HG03097 (cell line): Measurements from ENCODE around the gene KLK14.

ENCODE experiments used
- ATAC-seq: cut with Tn5 transposase; IDR thresholded peaks from one replicate; pipeline ENCODE4 v1.9.1; 2021; ENCODE audit not compliant: unreplicated experiment, low FRiP score

Gene KLK14

DNA sequence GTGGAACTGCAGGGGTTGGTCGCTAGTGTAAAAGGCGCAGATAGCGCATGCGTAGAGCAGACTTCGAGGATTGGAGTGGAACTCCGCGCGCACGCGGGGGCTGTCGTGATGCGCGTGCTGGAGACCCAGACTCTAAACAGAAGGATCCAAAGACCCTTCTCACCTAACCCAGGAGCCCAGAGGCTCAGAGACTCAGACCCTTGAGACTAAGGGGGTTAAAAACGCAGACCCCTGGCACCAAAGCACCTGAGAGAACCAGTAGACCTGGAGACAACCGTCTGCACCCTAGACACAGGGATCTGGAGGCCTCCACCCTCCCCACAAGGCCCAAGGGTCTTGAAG is 26.1 kb upstream of the KLK14 start:
- peak; percentile 19 for ATAC-seq

DNA sequence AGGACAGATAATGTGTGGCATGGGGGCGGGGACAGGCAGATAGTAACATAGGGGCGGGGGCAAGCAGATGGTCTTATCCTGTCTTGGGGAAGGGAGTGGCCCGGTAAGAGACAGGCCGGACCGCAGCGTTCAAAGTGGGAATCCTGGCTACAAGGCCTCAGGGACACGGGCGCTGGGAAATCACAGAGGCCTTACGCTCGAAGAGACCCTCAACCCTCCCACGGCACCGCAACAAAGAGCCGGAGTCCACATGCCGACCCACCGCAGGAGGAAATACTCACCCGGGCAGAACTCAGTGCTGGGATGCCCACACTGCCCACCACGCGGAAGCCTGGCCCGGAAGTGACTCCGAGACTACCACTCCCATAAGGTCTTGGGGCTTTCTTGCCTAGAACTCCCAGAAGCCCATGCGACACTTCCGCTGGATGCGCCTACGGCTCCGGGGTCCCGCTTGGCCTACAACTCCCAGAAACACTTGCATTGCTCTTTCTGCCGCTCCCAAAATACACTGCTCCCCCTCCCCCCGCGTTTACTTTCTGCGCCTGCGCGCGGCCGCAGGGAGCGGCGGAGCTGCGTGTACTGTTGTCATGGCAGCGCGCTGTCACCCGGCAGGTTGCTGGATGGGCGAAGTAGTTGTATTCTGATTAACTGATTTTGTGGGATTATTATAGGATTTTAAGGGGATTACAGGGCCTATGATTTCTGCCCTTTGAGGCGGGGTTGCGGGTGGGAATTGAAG is 25.5 kb upstream of the KLK14 start, which contains the start of gene CTU1:
CTU1 (minus strand) TSS at position 344 of the 739 bp plus-strand sequence. CDS start 3,840 bp downstream, outside the sequence.
- ATAC-seq = peak; percentile 95

DNA sequence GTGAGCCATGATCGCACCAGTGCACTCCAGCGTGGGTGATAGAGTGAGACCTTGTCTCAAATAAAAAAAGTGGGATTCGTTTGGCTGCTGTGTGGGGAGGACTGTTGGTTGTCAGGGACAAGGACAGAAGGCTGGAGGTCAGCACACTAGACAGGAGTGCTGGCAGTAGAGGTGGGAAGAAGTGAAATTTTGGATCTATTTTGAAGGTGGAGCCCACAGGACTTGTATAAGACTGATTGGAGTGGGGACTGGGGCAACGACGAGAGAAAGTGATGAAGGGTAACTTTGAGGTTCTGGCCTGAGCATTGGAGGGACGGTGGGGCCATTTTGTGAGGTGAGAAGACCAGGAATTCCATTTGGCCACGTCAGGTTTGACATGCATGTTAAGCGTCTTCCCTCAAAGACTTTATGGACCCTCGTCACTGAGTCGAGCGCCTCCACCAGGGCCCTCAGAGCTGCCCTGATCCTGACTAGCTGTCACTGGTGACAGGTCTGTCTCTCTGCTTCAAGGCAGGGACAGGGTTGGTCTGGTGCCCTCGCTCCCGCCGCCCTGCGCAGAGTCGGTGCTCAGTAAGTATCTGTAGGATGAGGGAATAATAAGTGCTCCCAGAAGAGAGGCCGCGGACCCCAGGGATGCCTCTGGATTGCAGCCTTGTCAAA is 24.8 kb upstream of the KLK14 start:
- no peak for ATAC-seq

DNA sequence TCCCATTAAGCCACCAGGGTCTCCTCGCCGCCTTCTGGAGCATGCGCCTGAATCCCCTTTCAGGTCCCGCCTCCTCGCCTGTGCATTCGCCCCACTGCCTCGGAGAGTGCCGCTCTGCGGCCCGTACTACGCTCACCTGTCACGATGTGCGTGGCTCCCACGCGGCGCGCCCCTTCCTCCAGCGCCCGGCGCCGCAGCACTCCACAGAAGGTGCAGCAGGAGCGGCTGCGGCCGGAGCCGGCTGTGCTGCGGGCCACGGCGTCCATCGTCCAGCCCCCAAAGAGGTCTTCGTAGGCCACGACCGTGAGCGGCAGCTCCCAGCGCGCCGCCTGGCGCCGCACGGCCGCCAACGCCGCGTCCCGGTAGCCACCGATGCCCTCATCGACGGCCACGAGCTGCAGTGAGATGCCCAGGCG is 21.2 kb upstream of the KLK14 start:
- no peak for ATAC-seq

DNA sequence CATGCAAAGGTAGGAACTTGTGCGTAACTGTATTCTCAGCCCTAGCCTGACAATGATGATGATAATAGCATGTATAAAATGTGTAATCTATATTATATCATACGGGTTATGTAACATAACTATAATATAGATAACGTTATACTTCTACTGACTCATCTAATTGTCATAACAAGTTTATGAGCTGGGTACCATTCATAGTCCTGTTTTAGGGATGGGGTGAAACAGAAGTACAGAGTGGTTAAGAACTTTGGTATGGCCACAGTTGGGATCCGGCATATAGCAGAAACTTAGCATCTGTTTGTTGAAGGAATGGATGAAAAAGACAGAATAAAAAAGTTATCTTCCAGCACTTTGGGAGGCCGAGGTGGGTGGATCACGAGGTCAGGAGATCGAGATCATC is 20.3 kb upstream of the KLK14 start:
- no peak for ATAC-seq

DNA sequence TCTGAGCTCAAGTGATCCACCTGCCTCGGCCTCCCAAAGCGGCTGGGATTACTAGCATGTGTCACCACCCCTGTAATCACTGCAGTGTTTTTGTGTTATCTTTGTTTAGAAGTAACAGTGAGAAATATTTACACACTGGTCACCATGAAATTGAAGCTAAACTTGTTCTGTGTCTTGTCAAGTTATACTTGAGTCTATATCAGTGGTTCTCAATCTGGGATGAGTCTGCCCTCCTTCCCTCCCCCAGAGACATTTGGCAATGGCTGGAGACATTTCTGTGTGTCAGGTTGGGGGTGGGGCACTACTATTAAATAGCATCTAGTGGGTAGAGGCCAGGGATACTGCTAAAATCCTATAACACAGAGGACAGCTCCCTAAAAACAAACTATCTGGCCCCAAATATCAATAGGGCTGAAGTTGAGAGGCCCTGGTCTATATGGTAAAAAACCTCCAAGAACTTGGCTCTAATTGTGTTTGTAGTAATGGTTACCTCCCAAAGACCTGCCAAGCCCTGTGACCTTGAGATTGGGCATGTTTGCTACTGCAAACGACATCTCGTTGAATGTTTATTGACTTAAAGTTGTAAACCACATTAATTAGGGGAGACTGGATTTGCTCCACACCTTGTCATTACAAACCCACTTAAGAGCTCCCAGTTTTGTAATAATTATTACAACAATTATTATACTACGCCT is 18.6 kb upstream of the KLK14 start:
- ATAC-seq = no peak

DNA sequence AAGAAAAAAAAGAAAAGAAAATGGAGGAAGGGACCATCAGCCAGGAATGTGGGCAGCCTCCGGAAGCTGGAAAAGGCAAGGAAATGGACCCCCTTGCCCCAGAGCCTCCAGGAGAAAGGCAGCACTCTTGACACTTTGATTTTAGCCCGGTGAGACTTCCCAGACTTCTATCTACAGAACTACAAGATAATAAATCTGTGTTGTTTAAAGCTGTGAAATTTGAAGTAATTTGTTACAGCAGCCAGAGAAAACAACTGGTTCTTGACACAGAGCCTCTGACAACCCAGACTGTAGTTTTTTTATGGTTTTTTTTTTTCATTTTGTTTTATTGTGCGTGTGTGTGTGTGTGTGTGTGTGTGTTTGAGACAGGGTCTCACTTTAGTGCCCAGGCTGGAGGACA is 17.9 kb upstream of the KLK14 start:
- ATAC-seq = no peak

DNA sequence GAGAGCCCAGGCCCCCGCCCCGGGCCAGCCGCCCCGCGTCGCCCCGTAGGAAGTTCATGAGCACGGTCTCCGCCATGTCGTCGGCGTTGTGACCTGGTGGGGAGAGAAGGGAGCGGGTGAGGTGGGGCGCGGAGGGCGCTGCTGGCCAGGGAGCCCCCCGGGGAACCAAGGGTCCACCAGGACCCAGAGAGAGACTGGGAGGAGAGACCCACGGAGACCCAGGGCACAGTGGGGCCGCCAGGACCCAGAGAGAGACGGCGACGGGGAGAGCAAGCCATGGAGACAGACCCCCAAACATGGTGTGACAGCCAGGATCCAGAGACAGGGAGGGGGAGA is 16.3 kb upstream of the KLK14 start:
- ATAC-seq = no peak

DNA sequence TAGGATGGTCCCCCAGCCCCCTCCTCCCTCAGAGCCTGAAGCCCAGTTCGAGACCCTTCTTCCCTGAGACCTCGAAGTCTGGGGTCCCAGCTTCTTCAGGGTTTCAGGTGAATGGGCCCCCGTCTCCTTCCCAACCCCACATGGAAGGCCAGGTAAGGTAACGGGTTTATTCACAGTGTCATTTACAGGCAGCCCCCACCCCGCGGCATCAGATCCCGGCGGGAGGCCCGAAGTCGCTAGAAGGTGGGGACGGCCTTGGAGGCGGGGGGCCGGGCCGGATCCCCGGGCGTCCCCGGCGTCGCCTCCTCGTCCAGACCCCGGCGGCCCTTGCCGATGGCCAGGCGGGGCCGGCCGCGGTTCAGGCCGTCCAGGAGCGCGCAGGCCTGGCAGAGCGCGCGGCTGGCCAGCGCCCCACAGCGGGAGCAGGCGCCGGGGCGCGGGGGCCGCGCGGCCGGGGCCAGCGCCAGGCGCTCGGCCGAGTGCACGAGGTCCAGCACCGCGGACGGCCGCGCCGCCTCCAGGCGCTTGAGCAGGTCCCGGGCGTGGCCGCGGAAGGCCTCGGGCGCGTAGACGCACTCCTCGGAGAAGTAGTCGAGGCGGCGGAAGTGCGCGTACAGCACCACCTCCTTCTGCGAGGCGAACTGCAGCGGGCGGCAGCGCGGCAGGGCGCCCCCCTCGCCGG is 15.8 kb upstream of the KLK14 start:
- no peak for ATAC-seq

DNA sequence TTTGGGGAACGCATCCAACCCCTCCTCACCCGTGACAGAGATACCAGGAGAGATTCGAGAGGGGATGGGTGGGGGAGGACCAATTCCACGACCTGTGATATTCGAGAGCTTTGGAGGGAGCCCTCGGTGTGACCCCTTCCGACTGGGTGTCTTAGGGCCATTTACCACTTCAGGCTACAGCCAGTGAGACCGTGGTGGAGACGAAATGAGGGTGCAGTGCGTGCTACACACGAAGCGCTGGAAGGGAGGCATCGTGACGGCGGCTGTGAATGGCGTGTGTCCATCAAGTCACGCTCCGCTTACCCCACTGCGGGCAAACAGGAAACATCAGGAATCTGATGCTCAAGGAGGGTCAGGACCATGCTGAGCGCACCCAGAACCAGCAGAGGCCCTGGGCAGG is 15.1 kb upstream of the KLK14 start:
- no peak for ATAC-seq

DNA sequence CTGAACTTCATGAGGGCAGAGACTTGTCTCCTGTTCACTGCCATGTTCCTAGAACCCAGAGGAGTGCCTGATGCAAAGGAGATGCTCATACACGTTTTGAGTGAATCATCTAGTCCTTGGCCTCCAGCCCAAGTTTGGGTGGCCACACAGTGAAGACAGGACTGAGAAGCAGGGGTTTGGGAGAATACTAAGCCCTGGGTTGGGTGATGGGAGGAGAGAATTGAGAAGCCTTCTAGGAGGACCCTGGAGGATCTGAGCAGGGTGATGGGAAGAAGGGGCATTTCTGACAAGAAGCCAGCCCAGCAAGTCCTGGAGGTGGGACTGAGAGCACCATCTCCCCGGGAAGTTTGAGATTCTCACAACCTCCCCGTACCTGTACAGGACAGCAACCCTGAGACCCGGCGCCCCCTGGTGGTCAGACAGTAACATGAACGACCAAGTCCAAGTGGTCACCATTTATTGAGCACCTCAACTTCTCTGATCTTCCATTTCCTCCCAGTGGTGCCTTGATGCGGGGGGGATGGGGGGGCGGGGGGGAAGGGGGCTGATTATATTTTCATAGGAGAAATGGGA is 14.6 kb upstream of the KLK14 start:
- ATAC-seq = no peak

DNA sequence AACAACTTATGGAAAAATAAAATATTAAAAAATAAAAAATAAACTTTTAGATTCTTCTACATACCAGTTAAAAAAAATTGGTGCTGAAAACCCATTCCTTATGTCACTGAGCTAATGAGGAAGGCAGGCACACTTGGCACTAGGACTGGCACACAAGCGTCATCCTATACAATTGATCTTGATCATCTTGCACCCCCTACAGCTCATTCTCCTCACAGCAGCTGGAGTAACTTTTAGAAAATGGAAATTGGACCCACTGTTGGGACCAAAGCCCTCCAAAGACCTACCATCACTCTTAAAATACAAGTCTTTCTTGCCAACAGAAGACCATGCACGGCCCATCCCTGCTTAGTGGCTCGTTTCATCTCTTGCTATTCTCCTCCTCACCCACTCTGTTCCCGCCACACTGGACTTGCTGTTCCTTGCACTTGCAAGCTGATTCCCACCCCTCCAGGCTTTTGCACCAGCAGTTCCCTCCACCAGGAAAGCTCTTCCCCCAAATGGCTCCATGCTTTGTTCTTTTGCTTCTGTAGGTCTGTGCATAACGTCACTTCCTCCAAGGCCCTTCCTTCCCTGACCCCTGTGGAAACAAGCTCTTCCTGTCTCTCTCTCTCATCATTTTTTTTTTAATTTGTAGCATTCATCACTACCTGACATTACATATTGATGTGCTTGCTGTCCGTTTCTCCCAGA is 13.9 kb upstream of the KLK14 start:
- no peak for ATAC-seq

DNA sequence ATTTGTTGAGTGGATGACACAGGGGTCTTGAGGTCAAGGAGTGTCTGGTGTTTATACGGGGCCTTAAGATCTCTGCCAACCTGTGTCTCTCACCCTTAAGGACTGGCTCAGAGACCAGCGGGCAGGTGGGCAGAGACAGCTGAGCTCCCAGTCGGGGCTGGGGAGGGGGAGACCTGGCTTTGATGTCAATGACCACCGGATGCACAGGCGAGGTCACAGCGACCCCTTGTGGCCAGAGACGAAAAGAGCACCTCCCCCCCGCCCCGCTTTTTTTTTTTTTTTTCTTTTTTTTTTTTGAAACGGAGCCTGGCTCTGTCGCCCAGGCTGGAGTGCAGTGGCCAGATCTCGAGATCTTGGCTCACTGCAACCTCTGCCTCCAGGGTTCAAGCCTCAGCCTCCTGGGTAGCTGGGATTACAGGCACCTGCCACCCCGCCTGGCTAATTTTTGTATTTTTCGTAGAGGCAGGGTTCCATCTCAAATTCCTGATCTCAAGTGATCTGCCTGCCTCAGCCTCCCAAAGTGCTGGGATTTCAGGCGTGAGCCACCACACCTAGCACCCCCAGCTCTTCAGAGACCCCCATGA is 12.1 kb upstream of the KLK14 start:
- no peak for ATAC-seq

DNA sequence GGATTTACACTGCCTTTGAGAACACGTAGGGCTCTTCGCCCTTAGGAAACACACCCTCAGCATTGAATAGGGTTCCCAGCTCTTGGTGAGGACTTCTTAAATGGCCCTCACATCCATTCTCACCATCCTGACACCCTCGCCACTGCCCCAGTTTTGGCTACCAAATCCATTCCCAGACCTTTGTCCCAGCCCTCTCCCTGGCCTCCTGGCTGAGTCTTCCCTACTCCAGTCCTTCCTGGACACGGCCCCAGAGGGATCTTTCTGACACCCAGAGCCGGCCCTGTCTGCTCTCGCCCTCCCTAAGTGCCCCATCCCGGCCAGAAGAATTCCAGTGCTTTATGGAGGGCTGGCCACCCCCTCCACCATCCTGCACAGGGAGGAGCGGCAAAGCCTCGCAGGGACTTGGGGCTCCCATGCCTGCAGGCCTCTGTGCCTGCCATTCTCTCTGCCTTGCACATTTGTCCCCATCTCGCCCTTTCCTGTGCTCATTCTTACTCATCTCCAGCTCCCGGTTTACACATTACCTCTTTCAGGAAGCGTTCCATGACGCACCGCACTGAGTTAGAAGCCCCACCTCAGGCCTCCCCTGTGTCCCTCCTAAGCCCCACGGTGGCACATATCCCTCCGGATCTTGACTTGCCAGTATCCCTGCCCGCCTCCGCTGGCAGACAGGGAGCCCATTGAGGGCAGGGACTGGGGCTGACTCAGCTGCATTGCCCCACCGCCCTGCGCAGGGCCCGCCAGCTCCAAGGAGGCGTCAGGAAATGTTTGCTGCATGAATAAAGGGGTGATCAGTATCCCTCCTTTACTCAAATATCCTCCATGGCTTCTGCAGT is 11.0 kb upstream of the KLK14 start:
- ATAC-seq = no peak

DNA sequence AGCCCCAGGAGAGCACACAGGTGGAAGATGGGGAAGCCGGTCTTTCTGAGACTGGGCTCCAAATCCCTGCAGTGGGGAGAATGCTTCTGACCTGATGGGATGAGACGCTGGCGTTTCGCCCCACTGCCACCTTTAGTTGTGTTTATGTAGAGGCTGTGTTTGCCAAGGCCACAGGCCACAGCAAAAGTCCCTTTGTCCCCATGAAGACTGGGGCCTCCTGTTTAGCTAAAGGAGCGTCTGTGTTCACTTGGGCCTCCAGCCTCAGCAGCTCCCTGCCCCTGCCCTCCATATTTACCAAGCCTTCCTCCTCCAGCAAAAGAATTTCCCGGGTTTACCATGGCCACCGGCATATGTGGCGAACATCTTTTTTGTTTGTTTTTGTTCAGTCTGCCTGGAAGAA is 10.4 kb upstream of the KLK14 start:
- ATAC-seq = no peak

DNA sequence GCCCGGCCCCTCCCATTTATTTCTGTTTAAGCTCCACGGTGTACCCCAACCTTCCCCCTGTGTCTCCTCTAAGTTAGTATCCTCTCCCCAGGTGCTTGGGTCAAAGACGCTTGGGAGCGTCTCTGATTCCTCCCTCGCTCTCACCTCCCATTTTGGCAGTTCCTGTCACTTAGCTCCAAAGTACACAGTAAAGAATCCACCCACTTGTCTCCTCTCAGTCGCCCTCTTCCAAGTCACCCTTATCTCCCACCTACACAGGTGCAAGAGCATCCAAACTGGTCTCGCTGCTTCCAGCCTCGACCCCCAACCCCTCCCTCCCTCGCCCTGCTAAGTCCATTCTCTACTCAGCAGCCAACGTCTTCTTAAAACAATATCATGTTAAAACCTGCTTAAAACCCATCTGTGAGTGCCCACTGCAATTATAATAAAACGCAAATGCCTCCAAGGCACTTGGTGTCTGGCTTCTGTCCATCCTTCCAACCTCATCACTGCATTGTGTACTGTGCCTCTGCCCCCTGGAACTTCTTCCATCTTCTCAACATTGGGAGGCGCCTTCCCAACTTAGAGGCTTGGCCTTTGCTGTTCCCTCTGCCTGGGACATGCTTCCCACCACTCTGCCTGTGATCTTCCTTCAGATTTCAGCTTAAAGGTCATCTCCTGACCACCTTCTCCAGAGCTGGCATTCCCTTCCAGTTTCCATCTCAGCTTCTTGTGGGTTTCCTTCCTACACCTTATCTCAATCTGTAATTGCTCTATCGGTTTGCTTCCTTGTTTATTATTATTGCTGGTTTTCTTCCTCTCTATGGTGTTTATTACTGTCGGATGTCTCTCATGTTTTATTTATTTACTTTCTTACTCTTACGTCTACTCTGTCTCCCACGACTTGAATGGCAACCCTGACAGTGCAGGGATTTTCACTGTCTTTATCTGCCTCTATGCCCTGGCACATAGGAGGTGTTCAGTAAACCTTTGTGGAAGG is 9.5 kb upstream of the KLK14 start:
- no peak for ATAC-seq

DNA sequence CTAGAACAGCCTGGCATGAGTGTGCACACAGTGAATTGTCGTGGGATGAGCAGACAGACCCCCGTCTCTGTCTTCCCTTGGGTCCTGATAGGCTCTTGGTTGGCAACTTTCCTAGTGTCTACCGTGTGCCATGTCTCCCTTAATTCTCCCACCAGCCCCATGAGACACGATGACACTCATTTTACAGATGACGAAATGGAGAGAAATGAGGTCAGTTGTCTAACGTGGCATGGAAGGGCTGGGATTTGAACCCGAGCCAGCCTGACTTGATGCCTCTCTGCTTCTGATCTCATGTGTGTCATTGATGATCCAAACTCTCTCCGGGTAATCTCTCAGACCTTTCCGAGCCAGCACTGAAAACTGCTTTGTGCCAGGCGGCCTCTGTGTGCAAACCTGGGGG is 8.4 kb upstream of the KLK14 start:
- no peak for ATAC-seq

DNA sequence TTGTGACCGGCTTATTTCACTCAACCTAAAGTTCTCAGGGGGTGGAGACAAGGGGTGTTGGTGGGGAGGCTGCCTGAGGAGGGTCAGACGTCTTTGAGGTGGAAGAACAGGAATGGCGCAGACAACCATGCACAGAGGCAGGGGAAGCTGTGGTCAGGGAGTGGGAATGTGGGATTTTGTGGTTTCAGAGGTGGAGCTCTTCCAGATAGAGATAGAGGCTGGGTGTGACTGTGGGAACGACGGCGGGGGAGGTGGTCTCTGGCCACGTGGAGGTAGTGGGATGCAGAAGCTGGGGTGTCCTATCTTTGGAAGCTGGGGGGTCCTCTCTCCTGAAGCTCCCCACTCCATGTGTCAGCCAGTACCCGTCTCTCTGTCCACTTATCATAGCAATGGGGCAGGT is 7.8 kb upstream of the KLK14 start:
- ATAC-seq = no peak
